H1 (cell line): ENCODE results near the gene ATG9B. TPM values are rescaled to one million over a fixed set of nuclear protein-coding genes. Genes with fewer than 3 reads are reported as not detected.

Source experiments
- CTCF ChIA-PET: fragments of 300-600 bp; sonication (Branson Sonifier 250); formaldehyde crosslinking; loops from one replicate; lab custom pipeline; 2021; ENCODE audit not compliant: partially characterized antibody; lab: Charles Lee
- POLR2A ChIA-PET: fragments of 300-600 bp; sonication (Branson Sonifier 250); formaldehyde crosslinking; loops from one replicate; lab custom pipeline; 2021; ENCODE audit warnings: inconsistent platforms; ENCODE audit not compliant: partially characterized antibody; lab: Charles Lee
- DNase-seq, 2 experiments: peaks; one replicate each; pipeline versions ENCODE4 v3.0.0 to v3.0.0-alpha.2; 2010 to 2022; ENCODE audit warnings: low spot score in 2 of 2, low read depth in 1 of 2, mixed read lengths in 1 of 2
- FAIRE-seq: peaks from 2 replicates; lab custom pipeline; 2011; peaks lifted over from hg19 to GRCh38; lab: Jason Lieb, UNC
- H2AFZ ChIP-seq: 2 replicates; pipeline ENCODE4 v1.8.1; 2012; ENCODE audit warnings: low read length, inconsistent platforms
- H2AK5ac ChIP-seq: 2 replicates; pipeline ENCODE4 v1.6.1; 2013; ENCODE audit warnings: low read depth, low read length
- H2BK120ac ChIP-seq: replicated peaks from 2 replicates; pipeline ENCODE3; 2013; ENCODE audit warnings: low read depth, low read length, inconsistent platforms
- H2BK12ac ChIP-seq: 2 replicates; pipeline ENCODE4 v1.6.1; 2013; ENCODE audit warnings: low read depth, low read length
- H2BK15ac ChIP-seq: 2 replicates; pipeline ENCODE4 v1.6.1; 2013; ENCODE audit warnings: low read length
- H2BK20ac ChIP-seq: 2 replicates; pipeline ENCODE4 v1.6.1; 2013; ENCODE audit warnings: low read length
- H2BK5ac ChIP-seq: 2 replicates; pipeline ENCODE4 v1.6.1; 2013; ENCODE audit warnings: low read depth, low read length
- H3K14ac ChIP-seq: 2 replicates; pipeline ENCODE4 v1.6.1; 2013; ENCODE audit warnings: inconsistent platforms; ENCODE audit not compliant: insufficient read length
- H3K18ac ChIP-seq: 2 replicates; pipeline ENCODE4 v1.6.1; 2013; ENCODE audit warnings: low read length; ENCODE audit errors: extremely low read depth
- H3K23ac ChIP-seq: 2 replicates; pipeline ENCODE4 v1.6.1; 2013; ENCODE audit warnings: inconsistent platforms; ENCODE audit not compliant: insufficient read length
- H3K23me2 ChIP-seq: 2 replicates; pipeline ENCODE4 v1.6.1; 2013; ENCODE audit warnings: low read depth, low read length
- H3K27ac ChIP-seq: 2 replicates; pipeline ENCODE4 v1.6.1; 2011; ENCODE audit warnings: low read depth, low read length, inconsistent platforms
- H3K27me3 ChIP-seq, 4 experiments: replicated peaks in 1 of 4; 1 replicate in 1 of 4; 2 replicates in 3 of 4; pipeline versions ENCODE4 v1.6.1 to v1.8.1; 2011 to 2013; ENCODE audit warnings: low read length in 3 of 4, mild to moderate bottlenecking in 3 of 4, inconsistent platforms in 2 of 4, mixed read lengths in 2 of 4, moderate library complexity in 1 of 4; ENCODE audit not compliant: control insufficient read depth in 3 of 4, insufficient read depth in 3 of 4; ENCODE audit errors: extremely low read depth in 1 of 4
- H3K36me3 ChIP-seq, 4 experiments: 2 replicates each; pipeline versions ENCODE4 v1.6.1 to v1.8.1; 2011 to 2013; ENCODE audit warnings: mild to moderate bottlenecking in 4 of 4, low read length in 3 of 4, moderate library complexity in 2 of 4, control low read depth in 1 of 4, inconsistent platforms in 1 of 4; ENCODE audit not compliant: insufficient read depth in 4 of 4, control insufficient read depth in 2 of 4
- H3K4ac ChIP-seq: replicated peaks from 2 replicates; pipeline ENCODE3; 2013; ENCODE audit warnings: low read length, low read depth, mixed read lengths, inconsistent platforms; ENCODE audit not compliant: insufficient read length
- H3K4me1 ChIP-seq, 4 experiments: replicated peaks in 1 of 4; 1 replicate in 1 of 4; 2 replicates in 3 of 4; pipeline versions ENCODE4 v1.6.1 to v1.8.1; 2011 to 2013; ENCODE audit warnings: low read length in 3 of 4, inconsistent platforms in 2 of 4, mixed read lengths in 1 of 4; ENCODE audit not compliant: insufficient read depth in 4 of 4, control insufficient read depth in 3 of 4
- H3K4me2 ChIP-seq, 2 experiments: 2 replicates each; pipeline versions ENCODE4 v1.6.1 to v1.8.1; 2011 to 2013; ENCODE audit warnings: low read depth in 2 of 2, low read length in 2 of 2, control low read depth in 1 of 2, inconsistent platforms in 1 of 2, mild to moderate bottlenecking in 1 of 2; ENCODE audit not compliant: insufficient read depth in 1 of 2
- H3K4me3 ChIP-seq, 4 experiments: fragments of 200-600, 300-600 bp in 1 of 4; sonication (generic), shearing (Covaris generic), sonication (Bioruptor Twin) in 1 of 4; 2 replicates each; pipeline versions ENCODE4 v1.5.1 to v1.8.1; 2011 to 2016; ENCODE audit warnings: low read length in 4 of 4, low read depth in 3 of 4, control low read depth in 2 of 4, inconsistent platforms in 2 of 4, mild to moderate bottlenecking in 2 of 4, mixed read lengths in 1 of 4, moderate library complexity in 1 of 4; ENCODE audit not compliant: insufficient read depth in 2 of 4; ENCODE audit errors: extremely low read depth in 1 of 4
- H3K56ac ChIP-seq: replicated peaks from 2 replicates; pipeline ENCODE3; 2013; ENCODE audit warnings: low read depth, mild to moderate bottlenecking, mixed read lengths, low read length, inconsistent platforms; ENCODE audit not compliant: insufficient read length
- H3K79me1 ChIP-seq: 2 replicates; pipeline ENCODE4 v1.6.1; 2013; ENCODE audit warnings: low read depth, low read length, control low read depth
- H3K79me2 ChIP-seq, 2 experiments: 2 replicates each; pipeline versions ENCODE4 v1.6.1 to v1.8.1; 2012 to 2013; ENCODE audit warnings: low read length in 2 of 2, mild to moderate bottlenecking in 2 of 2, inconsistent platforms in 1 of 2; ENCODE audit not compliant: insufficient read depth in 2 of 2, control insufficient read depth in 1 of 2
- H3K9ac ChIP-seq, 4 experiments: replicated peaks in 1 of 4; 1 replicate in 1 of 4; 2 replicates in 3 of 4; pipeline versions ENCODE4 v1.6.1 to v1.8.1; 2011 to 2013; ENCODE audit warnings: low read depth in 3 of 4, low read length in 3 of 4, control low read depth in 2 of 4, mild to moderate bottlenecking in 2 of 4, moderate library complexity in 2 of 4, inconsistent platforms in 1 of 4; ENCODE audit errors: extremely low read depth in 1 of 4
- H3K9me3 ChIP-seq, 2 experiments: 2 replicates each; pipeline versions ENCODE4 v1.6.1 to v1.8.1; 2012 to 2013; ENCODE audit warnings: mild to moderate bottlenecking in 2 of 2, moderate library complexity in 2 of 2, control low read depth in 1 of 2, inconsistent platforms in 1 of 2, low read depth in 1 of 2, low read length in 1 of 2, mixed read lengths in 1 of 2; ENCODE audit not compliant: insufficient read depth in 2 of 2
- H4K20me1 ChIP-seq, 2 experiments: replicated peaks in 1 of 2; 2 replicates each; pipeline versions ENCODE3 to v1.8.1; 2011 to 2013; ENCODE audit warnings: inconsistent platforms in 2 of 2, low read length in 2 of 2, mild to moderate bottlenecking in 1 of 2; ENCODE audit not compliant: insufficient read depth in 2 of 2, control insufficient read depth in 1 of 2
- H4K5ac ChIP-seq: 2 replicates; pipeline ENCODE4 v1.6.1; 2013; ENCODE audit warnings: low read length, low read depth, mixed read lengths, inconsistent platforms; ENCODE audit not compliant: insufficient read length
- H4K8ac ChIP-seq: 2 replicates; pipeline ENCODE4 v1.8.0; 2013; ENCODE audit warnings: mild to moderate bottlenecking, moderate library complexity, low read length, inconsistent platforms; ENCODE audit not compliant: insufficient read depth; ENCODE audit errors: extremely low read depth
- H4K91ac ChIP-seq: replicated peaks from 2 replicates; pipeline ENCODE3; 2013; ENCODE audit warnings: low read length, mixed read lengths, inconsistent platforms; ENCODE audit not compliant: insufficient read length
- BACH1 ChIP-seq: IDR thresholded peaks from 2 replicates; pipeline ENCODE4 v1.6.1; 2012; ENCODE audit warnings: low read length, improper control_type of control experiment
- BCL11A ChIP-seq, 2 experiments: IDR thresholded peaks; one replicate each; pipeline ENCODE4 v1.6.1; 2011; ENCODE audit warnings: low read depth in 2 of 2, low read length in 2 of 2, mild to moderate bottlenecking in 2 of 2
- GTF2F1 ChIP-seq: IDR thresholded peaks from 2 replicates; pipeline ENCODE4 v1.6.1; 2012; ENCODE audit warnings: low read depth, low read length, improper control_type of control experiment, borderline replicate concordance
- JUN ChIP-seq: IDR thresholded peaks from 2 replicates; pipeline ENCODE4 v1.6.1; 2011; ENCODE audit warnings: low read depth, mild to moderate bottlenecking, improper control_type of control experiment, low read length
- KDM5A ChIP-seq: fragments of 200-600 bp; IDR thresholded peaks from 2 replicates; pipeline ENCODE4 v1.7.1; 2012; ENCODE audit warnings: mild to moderate bottlenecking, low read length, inconsistent platforms, mixed read lengths
- RBBP5 ChIP-seq: IDR thresholded peaks from 2 replicates; pipeline ENCODE4 v1.7.1; 2012; ENCODE audit warnings: low read depth, mild to moderate bottlenecking, inconsistent platforms, low read length, moderate library complexity, borderline replicate concordance
- RXRA ChIP-seq: IDR thresholded peaks from 2 replicates; pipeline ENCODE4 v1.6.1; 2011; ENCODE audit warnings: low read depth, mild to moderate bottlenecking, low read length, moderate library complexity; ENCODE audit not compliant: insufficient read depth
- SP4 ChIP-seq: IDR thresholded peaks from 2 replicates; pipeline ENCODE4 v1.6.1; 2012; ENCODE audit warnings: low read length, inconsistent platforms
- TAF7 ChIP-seq: optimal IDR thresholded peaks from 2 replicates; pipeline ENCODE3; 2011; ENCODE audit warnings: low read depth, mild to moderate bottlenecking, inconsistent platforms, low read length, moderate library complexity, borderline replicate concordance
- WGBS, 2 experiments: shearing (Covaris generic) in 1 of 2; methylation state at CpG; one replicate each; pipeline versions ENCODE4 v1.1.6 to v1.1.7; 2013 to 2015; ENCODE audit warnings: low lambda C conversion rate in 2 of 2, mixed read lengths in 2 of 2, inconsistent platforms in 1 of 2, low coverage in 1 of 2, missing lambda C conversion rate in 1 of 2; ENCODE audit not compliant: insufficient replicate concordance in 2 of 2, insufficient coverage in 1 of 2, insufficient read length in 1 of 2; ENCODE audit errors: extremely low coverage in 1 of 2, missing lambda C conversion rate in 1 of 2; 5-methylcytosine and 5-hydroxymethylcytosine counted together
- polyA plus RNA-seq, 7 experiments: library from polyadenylated mRNA; depleted of rRNA in 3 of 7; stranded (reverse) in 5 of 7; unstranded in 2 of 7; fragments of >200 nt in 5 of 7; fragments of 200-250 nt in 2 of 7; gene quantifications; 1 replicate in 5 of 7; 2 replicates in 1 of 7; 4 replicates in 1 of 7; pipeline versions ENCODE4 v1.2.1 to v1.2.3, GENCODE V29; 2011 to 2013; ENCODE audit warnings: missing spikeins in 2 of 7, mixed read lengths in 2 of 7
- total RNA-seq: library from RNA; stranded (reverse); fragmentation: NEBNext Ultra II Directional; extraction: Animal tissue kit (Norgen Biotek cat#: 25700); gene quantifications from 2 replicates; pipeline ENCODE4 v1.2.1, GENCODE V29; 2021
- TF ChIP-seq, protein P1 (sequence below): IDR thresholded peaks from 2 replicates; pipeline ENCODE4 v1.6.1; 2011; ENCODE audit warnings: low read depth, mild to moderate bottlenecking, low read length; ENCODE audit not compliant: insufficient read depth

The ATG9B gene
- total and polyA plus RNA-seq, 2 of the 8 experiments (the other 6 are each of a cell fraction or from before 2014, with no cell fraction given), result 1.4 to 2.3 TPM

DNA sequence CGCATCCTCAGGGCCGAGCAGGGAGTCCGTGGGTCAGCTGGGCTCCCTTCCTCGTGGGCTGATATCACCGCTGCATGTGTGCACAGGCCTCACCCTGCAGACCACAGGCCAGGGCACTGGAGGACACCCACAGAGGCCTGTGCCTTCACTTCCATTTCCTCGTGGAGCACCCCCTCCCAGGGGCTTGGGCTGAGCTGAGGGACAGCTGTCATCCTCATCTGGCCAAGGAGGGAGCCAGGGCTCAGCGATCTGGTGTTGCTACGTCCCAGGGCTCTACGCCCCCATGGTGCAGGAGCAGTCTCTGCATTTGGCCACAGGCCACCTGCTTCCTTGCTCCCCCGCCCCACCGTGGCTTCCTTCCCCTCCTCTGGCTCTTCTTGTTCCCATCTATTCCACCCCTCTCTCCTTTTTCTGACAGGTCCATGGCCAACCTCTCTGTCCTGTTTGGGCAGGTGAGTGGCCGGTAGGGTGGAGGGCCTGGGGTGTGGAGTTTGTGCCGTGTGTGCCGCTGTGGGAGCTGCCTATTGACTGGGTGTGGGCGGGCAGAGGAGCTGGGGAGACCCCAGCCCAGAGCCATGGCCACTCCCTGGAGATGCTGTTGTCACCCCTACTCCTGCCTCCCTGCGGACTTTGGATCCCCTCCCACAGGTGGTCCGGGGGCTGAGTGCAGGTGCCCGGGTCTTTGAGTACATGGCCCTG, 15.7 kb upstream of the ATG9B start:
- H3K23ac ChIP-seq, result no peak overlapping the region
- H3K36me3 ChIP-seq, result peaks cover 0 to 2% (median 0%) of the 10 kb centered on the region in 4 experiments; a peak in 2 of 8 replicates
- H3K4ac ChIP-seq, result no peak overlapping the region
- no peak overlapping the region for H3K27ac ChIP-seq
- no peaks in the 10 kb centered on the region for H3K9me3 ChIP-seq
- H3K4me3 ChIP-seq, result no peak overlapping the region
- no peak overlapping the region for H2AFZ ChIP-seq
- H3K4me2 ChIP-seq, result no peak overlapping the region
- no peaks in the 10 kb centered on the region for H3K4me1 ChIP-seq
- no peak for DNase-seq
- H3K18ac ChIP-seq, result no peak overlapping the region; the same call in 1 of the 2 replicates
- H3K27me3 ChIP-seq, result no peaks in the 10 kb centered on the region; a peak in 1 of 7 replicates
- no peak overlapping the region for H3K56ac ChIP-seq
- no peaks in the 10 kb centered on the region for H3K79me1 ChIP-seq
- WGBS, 2 experiments, result 87% methylated on average over 18 of the region's 18 CpGs; no CpG with 5 or more reads in 1 of the 2 experiments
- H3K79me2 ChIP-seq, result no peaks in the 10 kb centered on the region
- no peak overlapping the region for H3K14ac ChIP-seq
- H2BK5ac ChIP-seq, result no peak overlapping the region
- H4K20me1 ChIP-seq, result peaks cover 0 to 5% of the 10 kb centered on the region in 2 experiments
- no peak for FAIRE-seq
- H4K8ac ChIP-seq, result no peak overlapping the region; the same call in 1 of the 2 replicates
- ChIA-PET POLR2A (interaction anchor here (0.6 to 1.0 kb wide), 2 partner anchors 8 to 169 kb away, joined by 3 to 4 read pairs; partner anchors contain the start of gene ASIC3), CTCF (interaction anchor here (0.7 to 2.1 kb wide), 6 partner anchors 17 to 71 kb away, joined by 3 to 6 read pairs (median 5); partner anchors contain the start of gene CDK5)
- H3K9ac ChIP-seq, result peak overlapping the region in 1 of 4 experiments; percentile 22; a peak in 1 of 7 replicates
- H2BK12ac ChIP-seq, result no peak overlapping the region
- H4K5ac ChIP-seq, result no peak overlapping the region
- H2BK120ac ChIP-seq, result no peak overlapping the region
- H3K23me2 ChIP-seq, result no peaks in the 10 kb centered on the region
- H2AK5ac ChIP-seq, result no peak overlapping the region
- no peak overlapping the region for H4K91ac ChIP-seq
- H2BK20ac ChIP-seq, result no peak overlapping the region
- TF ChIP-seq BACH1 (no peak), RXRA (no peak), BCL11A (IDR thresholded peaks at IDR 0.05; ENCODE audit: low read depth in 2 of 2, low read length in 2 of 2) (no peak), RBBP5 (no peak), KDM5A (no peak), TAF7 (no peak), JUN (no peak), GTF2F1 (no peak), SP4 (no peak)
- TF ChIP-seq, protein P1, sequence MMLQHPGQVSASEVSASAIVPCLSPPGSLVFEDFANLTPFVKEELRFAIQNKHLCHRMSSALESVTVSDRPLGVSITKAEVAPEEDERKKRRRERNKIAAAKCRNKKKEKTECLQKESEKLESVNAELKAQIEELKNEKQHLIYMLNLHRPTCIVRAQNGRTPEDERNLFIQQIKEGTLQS, result no peak
- no peak overlapping the region for H2BK15ac ChIP-seq
